Endothelial cell of umbilical vein (primary cell): Measurements from ENCODE around the gene PM20D1. TPM values are rescaled to one million over a fixed set of nuclear protein-coding genes. Genes with fewer than 3 reads are reported as not detected.

ENCODE experiments used
- BruUV-seq: library from RNA; stranded (reverse); fragments of 400-500 nt; replicated peaks from 2 replicates; lab custom pipeline; 2021; lab: Mats Ljungman, UMichigan
- CTCF ChIA-PET: fragments of 300-600, 350-600 bp; sonication (Branson Sonifier 250); formaldehyde crosslinking; loops from one replicate; lab custom pipeline; 2021; ENCODE audit warnings: antibody characterized with exemption, inconsistent platforms; lab: Charles Lee
- POLR2A ChIA-PET: fragments of 300-600, 350-600 bp; sonication (Branson Sonifier 250); formaldehyde crosslinking; loops from one replicate; lab custom pipeline; 2021; ENCODE audit warnings: antibody characterized with exemption, inconsistent platforms; lab: Charles Lee
- DNase-seq: peaks from one replicate; pipeline ENCODE4 v3.0.0-alpha.2; 2011; ENCODE audit warnings: low read depth, low spot score
- FAIRE-seq: peaks from 2 replicates; lab custom pipeline; 2011; peaks lifted over from hg19 to GRCh38; lab: Jason Lieb, UNC
- H2AFZ ChIP-seq: 2 replicates; pipeline ENCODE4 v1.6.0; 2012; ENCODE audit warnings: low read depth, low read length, control low read depth, inconsistent platforms
- H3K27ac ChIP-seq: 2 replicates; pipeline ENCODE4 v1.5.1; 2011; ENCODE audit warnings: low read depth, mild to moderate bottlenecking, control low read depth, low read length, moderate library complexity; ENCODE audit not compliant: insufficient read depth
- H3K27me3 ChIP-seq, 2 experiments: 2 replicates each; pipeline versions ENCODE4 v1.6.0 to v1.6.1; 2011; ENCODE audit warnings: low read length in 2 of 2, mixed read lengths in 1 of 2; ENCODE audit not compliant: control insufficient read depth in 2 of 2, insufficient read depth in 2 of 2
- H3K36me3 ChIP-seq, 2 experiments: 2 replicates in 1 of 2; 3 replicates in 1 of 2; pipeline ENCODE4 v1.5.1; 2011; ENCODE audit warnings: low read length in 2 of 2, mild to moderate bottlenecking in 1 of 2, moderate library complexity in 1 of 2; ENCODE audit not compliant: control insufficient read depth in 2 of 2, insufficient read depth in 2 of 2; ENCODE audit errors: extremely low read depth in 1 of 2
- H3K4me1 ChIP-seq: 3 replicates; pipeline ENCODE4 v1.5.1; 2011; ENCODE audit warnings: mild to moderate bottlenecking, low read length; ENCODE audit not compliant: control insufficient read depth, insufficient read depth; ENCODE audit errors: extremely low read depth
- H3K4me2 ChIP-seq: 2 replicates; pipeline ENCODE4 v1.6.1; 2011; ENCODE audit warnings: low read length, control low read depth, mixed read lengths; ENCODE audit not compliant: insufficient read depth
- H3K4me3 ChIP-seq, 3 experiments: fragments of 200-600 bp in 1 of 3; sonication (generic), shearing (Covaris generic) in 1 of 3; replicated peaks in 1 of 3; 2 replicates each; pipeline ENCODE4 v1.5.1; 2011 to 2016; ENCODE audit warnings: control low read depth in 3 of 3, low read length in 3 of 3, mild to moderate bottlenecking in 2 of 3, inconsistent platforms in 1 of 3, low read depth in 1 of 3, moderate library complexity in 1 of 3; ENCODE audit not compliant: insufficient read depth in 1 of 3
- H3K79me2 ChIP-seq: 2 replicates; pipeline ENCODE4 v1.6.0; 2012; ENCODE audit warnings: low read length, inconsistent platforms; ENCODE audit not compliant: control insufficient read depth, insufficient read depth
- H3K9ac ChIP-seq: replicated peaks from 2 replicates; pipeline ENCODE3; 2011; ENCODE audit warnings: low read length, control low read depth; ENCODE audit not compliant: insufficient read depth; ENCODE audit errors: extremely low read depth
- H3K9me1 ChIP-seq: replicated peaks from 3 replicates; pipeline ENCODE4 v1.6.0; 2011; ENCODE audit warnings: mild to moderate bottlenecking, low read length; ENCODE audit not compliant: control insufficient read depth, insufficient read depth; ENCODE audit errors: extremely low read depth
- H3K9me3 ChIP-seq: replicated peaks from 2 replicates; pipeline ENCODE4 v1.5.1; 2012; ENCODE audit warnings: low read length, inconsistent platforms; ENCODE audit not compliant: control insufficient read depth, insufficient read depth
- H4K20me1 ChIP-seq: replicated peaks from 2 replicates; pipeline ENCODE3; 2011; ENCODE audit warnings: mild to moderate bottlenecking, low read length; ENCODE audit not compliant: control insufficient read depth, insufficient read depth; ENCODE audit errors: extremely low read depth
- CTCF ChIP-seq, 2 donors: IDR thresholded peaks; 1 replicate in 1 of 2; 2 replicates in 1 of 2; pipeline ENCODE4 v1.5.1; 2011; ENCODE audit warnings: low read length in 2 of 2, mild to moderate bottlenecking in 2 of 2, moderate library complexity in 2 of 2, control low read depth in 1 of 2, inconsistent platforms in 1 of 2, low read depth in 1 of 2; ENCODE audit not compliant: insufficient read depth in 1 of 2; ENCODE audit errors: extremely low read depth in 1 of 2
- EZH2 ChIP-seq: IDR thresholded peaks from 2 replicates; pipeline ENCODE4 v1.6.1; 2012; ENCODE audit warnings: borderline replicate concordance, low read depth, mild to moderate bottlenecking, moderate library complexity, low read length, inconsistent platforms; ENCODE audit not compliant: severe bottlenecking
- MYC ChIP-seq: IDR thresholded peaks from one replicate; pipeline ENCODE4 v1.6.1; 2011; ENCODE audit warnings: mild to moderate bottlenecking, low read depth, low read length
- dilution Hi-C: fragments of 300-500 bp; cut with MboI; formaldehyde crosslinking; loops from one replicate; pipeline ENCODE4 v1.15.0; 2019; ENCODE audit warnings: low sequenced_read_pairs; ENCODE audit not compliant: extremely low pct_ligation_motif_present
- intact Hi-C: fragments of 100-400 bp; cut with micrococcal nuclease; formaldehyde crosslinking; loops from one replicate; pipeline ENCODE4 v1.10.0; 2022
- polyA plus RNA-seq, 4 experiments: library from polyadenylated mRNA; depleted of rRNA in 3 of 4; stranded (reverse) in 3 of 4; unstranded in 1 of 4; fragments of >200 nt; gene quantifications; 2 replicates each; pipeline versions ENCODE4 v1.2.1 to v1.2.3, GENCODE V29; 2011 to 2012; ENCODE audit warnings: missing spikeins in 1 of 4
- total RNA-seq: library from RNA; stranded (reverse); gene quantifications from 2 replicates; pipeline ENCODE4 v1.2.3, GENCODE V29; 2021

The PM20D1 gene
- total and polyA plus RNA-seq, 2 donors (not counting 3 experiments of a cell fraction or from before 2014, with no cell fraction given), result 0.11 TPM; not detected in 1

- peak; percentile 90 for FAIRE-seq
- no peaks in the 10 kb centered on the region for H3K4me1 ChIP-seq
- DNase-seq, result peak; percentile 53
- no peaks in the 10 kb centered on the region for H4K20me1 ChIP-seq
- H3K4me2 ChIP-seq, result no peak overlapping the region
- intact Hi-C loops (loop anchor here (1.0 to 5.0 kb wide), 6 partner anchors 39 to 316 kb away; no protein-coding TSS in a partner anchor), dilution Hi-C loops (no loop called here)
- H3K9ac ChIP-seq, result no peak overlapping the region
- no peaks in the 10 kb centered on the region for H3K9me1 ChIP-seq
- H3K79me2 ChIP-seq, result no peaks in the 10 kb centered on the region
- no TSS peak for BruUV-seq
- no peak overlapping the region for H2AFZ ChIP-seq
- no peak overlapping the region for H3K4me3 ChIP-seq
- peak; percentile 71 to 86 for TF ChIP-seq CTCF (IDR thresholded peaks at IDR 0.05; ENCODE audit: extremely low read depth in 1 of 2, insufficient read depth in 1 of 2, low read depth in 1 of 2, low read length in 2 of 2)
- TF ChIP-seq MYC, result no peak
- TF ChIP-seq EZH2, result no peak
- no peaks in the 10 kb centered on the region for H3K27me3 ChIP-seq
- no peaks in the 10 kb centered on the region for H3K9me3 ChIP-seq
- ChIA-PET CTCF (interaction anchor here (0.5 to 12.5 kb wide), 36 partner anchors 9 to 314 kb away, joined by 3 to 403 read pairs (median 6); partner anchors contain the start of genes PM20D1, RAB29 and SLC41A1), POLR2A (no interaction called here)
- H3K36me3 ChIP-seq, result peaks cover 0 to 11% of the 10 kb centered on the region in 2 experiments
- no peak overlapping the region for H3K27ac ChIP-seq
Measured at GRCh38 chr1:205791568-205792180, 58.3 kb downstream of the PM20D1 start.
